Pancreas (tissue), 10 donors: ENCODE measurements around the gene LRSAM1. TPM values are rescaled to one million over a fixed set of nuclear protein-coding genes. Genes with fewer than 3 reads are reported as not detected.

ENCODE experiments used
- ATAC-seq, 4 donors: fragments of 200-7000 bp; cut with Tn5 transposase; one replicate each; pipeline versions ENCODE4 v1.8.0 to v1.9.1; 2020; ENCODE audit warnings: mild to moderate bottlenecking in 4 of 4, moderate library complexity in 4 of 4
- DNase-seq, 6 donors: peaks; one replicate each; pipeline ENCODE4 v3.0.0-alpha.2; 2020
- FAIRE-seq: peaks from 2 replicates; lab custom pipeline; 2012; peaks lifted over from hg19 to GRCh38; lab: Jason Lieb, UNC
- H3K27ac ChIP-seq, 4 donors: fragments of 200-600 bp; sonication (generic); 1 replicate in 3 of 4; 2 replicates in 1 of 4; pipeline versions ENCODE4 v1.5.0 to v1.8.0; 2020
- H3K27me3 ChIP-seq, 4 donors: fragments of 200-600 bp; one replicate each; pipeline ENCODE4 v1.8.0; 2021
- H3K36me3 ChIP-seq, 3 donors: fragments of 200-600 bp; sonication (generic) in 1 of 3; one replicate each; pipeline versions ENCODE4 v1.5.0 to v1.8.0; 2020 to 2021
- H3K4me1 ChIP-seq, 3 donors: fragments of 200-600 bp; one replicate each; pipeline ENCODE4 v1.8.0; 2021
- H3K4me3 ChIP-seq, 4 donors: fragments of 200-600 bp; sonication (generic) in 2 of 4; one replicate each; pipeline versions ENCODE4 v1.5.0 to v1.8.0; 2020 to 2021
- H3K9me3 ChIP-seq, 4 donors: fragments of 200-600 bp; one replicate each; pipeline ENCODE4 v1.8.0; 2021
- WGBS, 2 donors: extraction: QIAGEN DNeasy Blood & Tissue Kit; methylation state at CpG; one replicate each; pipeline ENCODE4 v1.1.7; 2013; 5-methylcytosine and 5-hydroxymethylcytosine counted together
- intact Hi-C, 3 donors: fragments of 100-400 bp; cut with DNase I; formaldehyde crosslinking; loops; one replicate each; pipeline versions ENCODE4 v1.11.1 to v1.14.2; 2022
- polyA plus RNA-seq, 2 donors: library from polyadenylated mRNA; stranded (reverse); fragments of 200-250 nt; gene quantifications; one replicate each; pipeline ENCODE4 v1.2.3, GENCODE V29; 2013
- total RNA-seq, 6 donors: library from RNA; stranded (reverse); fragmentation: NEBNext Ultra II Directional in 4 of 6; extraction: Animal tissue kit (Norgen Biotek cat#: 25700) in 4 of 6; gene quantifications; one replicate each; pipeline versions ENCODE4 v1.2.1 to v1.2.4, GENCODE V29; 2021 to 2023
- TF ChIP-seq, protein P1 (sequence below), 4 donors: fragments of 200-600 bp; sonication (generic) in 3 of 4; IDR thresholded peaks; one replicate each; pipeline versions ENCODE4 v1.5.0 to v1.8.0; 2021; ENCODE audit warnings: antibody characterized with exemption in 4 of 4
- donor health status: healthy with polysubstance abuse.
- donor health status: DM: no; HTN: no; CAD: no; lungs with moderate emphysema.
- donor health status: DM: no; HTN: no; CAD: no.
- donor health status: control.
- donor health status: control.
- donor health status: Bipolar disorder and iron deficiency.
- donor health status: DM: yes; HTN: yes; CAD: no.
- donor health status: DM: no; HTN: no; CAD: no.
- donor health status: DM: no; HTN: no; CAD: no.
- donor health status: DM: yes; HTN: yes; CAD: no.

LRSAM1 gene
- total and polyA plus RNA-seq, 8 donors: 4.3 to 24.9 (median 7.7) TPM

DNA sequence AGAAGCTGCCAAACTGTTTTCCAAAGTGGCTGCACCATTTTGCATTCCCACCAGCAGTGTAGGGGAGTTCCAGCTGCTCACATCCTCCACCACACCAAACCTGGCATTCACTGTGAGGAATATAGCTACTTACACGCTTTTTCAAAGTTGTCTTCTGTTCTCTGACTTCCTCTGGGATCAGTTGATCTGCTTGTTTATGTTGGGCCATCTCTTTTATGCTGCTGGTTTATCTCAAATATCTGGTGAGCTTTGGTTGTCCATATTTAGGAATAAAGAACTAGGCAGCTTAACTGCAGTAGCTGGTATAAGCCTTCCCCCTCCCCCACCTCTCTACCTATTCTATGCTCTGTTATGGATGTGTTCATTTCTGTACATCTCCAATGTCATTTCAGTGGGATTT lies 35.7 kb upstream of the LRSAM1 start:
- TF ChIP-seq, protein P1, sequence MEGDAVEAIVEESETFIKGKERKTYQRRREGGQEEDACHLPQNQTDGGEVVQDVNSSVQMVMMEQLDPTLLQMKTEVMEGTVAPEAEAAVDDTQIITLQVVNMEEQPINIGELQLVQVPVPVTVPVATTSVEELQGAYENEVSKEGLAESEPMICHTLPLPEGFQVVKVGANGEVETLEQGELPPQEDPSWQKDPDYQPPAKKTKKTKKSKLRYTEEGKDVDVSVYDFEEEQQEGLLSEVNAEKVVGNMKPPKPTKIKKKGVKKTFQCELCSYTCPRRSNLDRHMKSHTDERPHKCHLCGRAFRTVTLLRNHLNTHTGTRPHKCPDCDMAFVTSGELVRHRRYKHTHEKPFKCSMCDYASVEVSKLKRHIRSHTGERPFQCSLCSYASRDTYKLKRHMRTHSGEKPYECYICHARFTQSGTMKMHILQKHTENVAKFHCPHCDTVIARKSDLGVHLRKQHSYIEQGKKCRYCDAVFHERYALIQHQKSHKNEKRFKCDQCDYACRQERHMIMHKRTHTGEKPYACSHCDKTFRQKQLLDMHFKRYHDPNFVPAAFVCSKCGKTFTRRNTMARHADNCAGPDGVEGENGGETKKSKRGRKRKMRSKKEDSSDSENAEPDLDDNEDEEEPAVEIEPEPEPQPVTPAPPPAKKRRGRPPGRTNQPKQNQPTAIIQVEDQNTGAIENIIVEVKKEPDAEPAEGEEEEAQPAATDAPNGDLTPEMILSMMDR (IDR thresholded peaks at IDR 0.05): no peak
- DNase-seq (no peak), FAIRE-seq (no peak), ATAC-seq (no peak)
- Histone ChIP-seq H3K27me3 (no peaks in the 10 kb centered on the region), H3K27ac (no peak overlapping the region), H3K36me3 (no peaks in the 10 kb centered on the region), H3K4me1 (no peaks in the 10 kb centered on the region), H3K4me3 (no peak overlapping the region), H3K9me3 (no peaks in the 10 kb centered on the region)
- intact Hi-C loops: no loop called here
- WGBS, 2 donors: 82 to 83% methylated on average over 1 of the region's 1 CpG

DNA sequence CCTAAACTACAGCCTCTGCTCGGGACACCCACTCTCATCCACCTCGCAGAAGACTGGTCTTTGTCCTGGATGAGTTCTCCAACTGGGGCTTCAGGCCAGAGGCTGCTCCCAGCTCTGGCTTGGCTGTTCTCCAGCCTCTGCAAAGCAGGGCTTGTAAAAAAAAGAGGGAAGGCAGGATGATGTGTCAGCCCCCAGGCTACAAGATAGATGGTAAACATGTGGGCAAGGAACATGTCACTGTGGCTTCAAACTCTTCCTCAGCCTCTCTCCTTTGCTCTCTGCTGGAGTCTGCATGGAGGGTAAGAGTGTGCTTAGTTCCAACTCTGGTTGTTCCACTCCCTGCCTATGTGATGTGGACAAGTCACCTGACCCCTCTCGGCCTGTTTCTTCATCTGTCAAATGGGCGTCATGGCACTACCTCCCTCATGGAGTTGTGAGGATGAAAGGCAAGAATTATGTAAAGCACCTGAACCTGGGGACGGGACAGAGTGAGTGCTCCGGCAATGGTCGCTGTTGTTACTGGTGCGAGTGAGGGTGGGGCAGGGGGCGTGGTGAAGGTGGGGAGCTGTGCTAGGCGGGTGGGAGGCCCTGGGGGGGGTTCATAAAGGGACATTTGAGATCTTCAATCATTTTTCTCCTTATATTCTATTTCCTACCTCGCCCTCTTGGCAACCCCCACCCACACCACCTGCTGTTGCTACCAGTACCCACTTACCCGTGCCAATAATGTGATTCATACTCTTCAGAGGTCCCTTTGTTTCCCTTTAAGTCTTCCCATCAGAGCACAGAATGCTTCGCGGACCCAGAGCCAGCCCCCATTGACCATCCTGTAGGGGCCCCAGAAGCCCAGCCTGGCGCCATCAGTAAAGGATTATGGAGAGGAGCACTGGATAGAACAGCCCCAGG lies 33.9 kb upstream of the LRSAM1 start:
- no peak overlapping the region for H3K27ac ChIP-seq

DNA sequence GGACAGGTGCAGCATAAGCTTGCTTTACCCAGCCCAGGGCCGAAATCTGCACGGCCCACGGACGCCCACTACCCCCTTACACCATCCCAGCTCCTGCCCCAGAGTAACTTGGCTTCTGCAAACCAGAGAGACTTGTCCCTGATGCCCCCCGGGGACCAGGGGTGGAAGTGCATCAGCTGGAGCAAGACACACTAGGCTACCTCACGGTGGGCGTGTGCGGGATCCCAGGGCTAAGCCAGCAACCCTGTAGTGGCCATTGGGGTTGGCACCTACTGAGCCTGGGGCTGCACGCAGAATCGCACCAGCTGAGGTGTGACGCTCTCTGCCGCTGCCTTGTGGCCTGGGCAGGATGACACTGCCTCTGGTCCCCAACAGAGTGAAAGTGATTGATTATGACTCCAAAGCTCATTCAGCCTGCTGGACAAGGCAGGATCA lies 33.3 kb upstream of the LRSAM1 start:
- Histone ChIP-seq H3K27ac (no peak overlapping the region), H3K27me3 (no peaks in the 10 kb centered on the region), H3K4me3 (no peak overlapping the region), H3K4me1 (peaks cover 0 to 15% (median 0%) of the 10 kb centered on the region in 3 donors), H3K36me3 (no peaks in the 10 kb centered on the region), H3K9me3 (no peaks in the 10 kb centered on the region)
- DNase-seq (peak in 1 of 6 donors; percentile 62), ATAC-seq (peak in 2 of 4 donors; percentile 36), FAIRE-seq (no peak)
- TF ChIP-seq, protein P1 (IDR thresholded peaks at IDR 0.05): no peak
- intact Hi-C loops: no loop called here
- 75 to 83% methylated on average over 12 of the region's 12 CpGs for WGBS, 2 donors

More for the DNA sequence above, 33.9 kb upstream of the LRSAM1 start:
- no peak overlapping the region for H3K4me3 ChIP-seq
- 85 to 94% methylated on average over 15 of the region's 15 CpGs for WGBS, 2 donors
- peaks cover 0 to 9% (median 0%) of the 10 kb centered on the region in 3 donors for H3K4me1 ChIP-seq
- no peaks in the 10 kb centered on the region for H3K9me3 ChIP-seq
- TF ChIP-seq, protein P1 (IDR thresholded peaks at IDR 0.05): no peak
- no peaks in the 10 kb centered on the region for H3K36me3 ChIP-seq
- intact Hi-C loops: no loop called here
- no peak for FAIRE-seq
- DNase-seq: no peak
- no peak for ATAC-seq
- H3K27me3 ChIP-seq: no peaks in the 10 kb centered on the region

DNA sequence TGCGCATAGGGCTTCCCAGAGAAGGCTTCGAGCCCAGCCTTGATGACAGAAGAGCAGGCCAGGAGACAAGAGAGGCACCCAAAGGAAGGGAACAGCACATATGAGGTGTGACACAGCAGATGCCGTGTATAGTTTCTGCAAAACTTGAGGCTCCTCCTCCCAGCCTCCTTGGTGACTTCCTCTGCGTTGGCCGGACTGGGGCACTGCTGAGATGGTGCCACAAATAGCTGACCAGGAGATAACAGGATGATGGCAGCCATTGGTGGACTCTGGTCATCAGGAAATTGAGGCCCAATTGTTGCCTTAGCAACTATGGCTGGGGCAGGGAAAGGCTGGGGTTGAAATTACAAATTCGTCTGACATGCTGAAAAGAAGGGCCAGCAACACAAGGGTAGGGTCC lies 32.0 kb upstream of the LRSAM1 start:
- FAIRE-seq (no peak), ATAC-seq (no peak), DNase-seq (no peak)
- Histone ChIP-seq H3K36me3 (no peaks in the 10 kb centered on the region), H3K27me3 (no peaks in the 10 kb centered on the region), H3K27ac (no peak overlapping the region), H3K4me1 (peaks cover 0 to 16% (median 0%) of the 10 kb centered on the region in 3 donors), H3K9me3 (no peaks in the 10 kb centered on the region), H3K4me3 (peak overlapping the region in 1 of 4 donors; percentile 18)
- TF ChIP-seq, protein P1 (IDR thresholded peaks at IDR 0.05): no peak
- WGBS, 2 donors: 90 to 93% methylated on average over 6 of the region's 6 CpGs
- intact Hi-C loops: no loop called here

DNA sequence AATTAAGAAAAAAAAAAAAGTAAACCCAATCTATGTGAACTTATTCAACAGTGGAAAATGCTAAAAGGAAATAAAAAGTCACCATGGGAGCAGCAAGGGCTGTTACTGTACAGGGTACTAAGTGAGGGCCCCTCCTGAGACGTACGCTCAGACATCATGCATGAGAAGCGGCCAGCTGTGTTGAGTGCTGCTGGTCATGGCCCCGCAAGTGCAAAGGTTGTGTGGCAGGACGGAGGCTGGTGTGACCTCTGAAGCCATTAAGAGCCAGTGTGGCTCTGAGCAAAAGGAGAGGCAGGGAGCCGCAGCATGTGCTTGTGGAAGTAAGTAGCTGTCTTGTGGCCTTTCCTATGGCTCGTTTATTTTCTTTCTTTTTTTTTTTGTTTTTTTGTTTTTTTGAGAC lies 30.3 kb upstream of the LRSAM1 start:
- FAIRE-seq (no peak), ATAC-seq (no peak), DNase-seq (peak in 1 of 6 donors; percentile 44)
- H3K4me3 ChIP-seq: no peak overlapping the region
- H3K27ac ChIP-seq: no peak overlapping the region
- intact Hi-C loops: no loop called here
- no peaks in the 10 kb centered on the region for H3K27me3 ChIP-seq
- H3K4me1 ChIP-seq: peaks cover 0 to 26% (median 0%) of the 10 kb centered on the region in 3 donors
- H3K36me3 ChIP-seq: no peaks in the 10 kb centered on the region
- WGBS, 2 donors: 39 to 55% methylated on average over 5 to 7 of the region's 7 CpGs
- TF ChIP-seq, protein P1 (IDR thresholded peaks at IDR 0.05): no peak
- H3K9me3 ChIP-seq: no peaks in the 10 kb centered on the region
